Fibroblast of gingiva (primary cell): ENCODE measurements around the gene GDF2.

Experiments used
- DNase-seq: peaks from one replicate; pipeline ENCODE4 v3.0.0-alpha.2; 2011; ENCODE audit warnings: low read depth

The GDF2 gene

GRCh38 chr10:47351899-47352815 lies 29.9 kb downstream of the GDF2 start:
- DNase-seq: no peak

- no peak for DNase-seq
Observed at GRCh38 chr10:47353351-47353750, 31.1 kb downstream of the GDF2 start.

GRCh38 chr10:47354165-47354564 lies 31.9 kb downstream of the GDF2 start:
- DNase-seq: no peak

- no peak for DNase-seq
Observed at GRCh38 chr10:47354900-47355299, 32.6 kb downstream of the GDF2 start.

GRCh38 chr10:47356708-47357107 lies 34.5 kb downstream of the GDF2 start:
- no peak for DNase-seq

- DNase-seq: no peak
Observed at GRCh38 chr10:47357131-47357582, 34.9 kb downstream of the GDF2 start.

- DNase-seq: no peak
Observed at GRCh38 chr10:47357911-47358310, 35.7 kb downstream of the GDF2 start.

- no peak for DNase-seq
Observed at GRCh38 chr10:47358457-47358856, 36.2 kb downstream of the GDF2 start.

- no peak for DNase-seq
Observed at GRCh38 chr10:47359101-47359500, 36.8 kb downstream of the GDF2 start.

GRCh38 chr10:47359626-47360418 lies 37.6 kb downstream of the GDF2 start:
- DNase-seq: no peak

- no peak for DNase-seq
Observed at GRCh38 chr10:47360419-47361040, 38.3 kb downstream of the GDF2 start.

- DNase-seq: no peak
Observed at GRCh38 chr10:47361293-47361692, 39.0 kb downstream of the GDF2 start.

- no peak for DNase-seq
Observed at GRCh38 chr10:47362199-47362598, 39.9 kb downstream of the GDF2 start.

GRCh38 chr10:47363781-47364180 lies 41.5 kb downstream of the GDF2 start:
- no peak for DNase-seq

GRCh38 chr10:47364366-47364765 lies 42.1 kb downstream of the GDF2 start:
- DNase-seq: no peak

GRCh38 chr10:47364911-47365310 lies 42.7 kb downstream of the GDF2 start:
- no peak for DNase-seq

GRCh38 chr10:47365431-47366180 lies 43.4 kb downstream of the GDF2 start:
- DNase-seq: no peak

GRCh38 chr10:47366181-47366631 lies 44.0 kb downstream of the GDF2 start:
- no peak for DNase-seq

- no peak for DNase-seq
Observed at GRCh38 chr10:47366731-47367460, 44.6 kb downstream of the GDF2 start.

GRCh38 chr10:47367646-47368045 lies 45.4 kb downstream of the GDF2 start:
- DNase-seq: no peak
